ENCODE measurements around the gene KIAA0232. TPM values are rescaled to one million over a fixed set of nuclear protein-coding genes. Genes with fewer than 3 reads are reported as not detected.

Gene KIAA0232
- total and polyA plus RNA-seq, 9 of the 15 experiments (the other 6 are each of a cell fraction or from before 2014, with no cell fraction given), result 3.5 to 17.4 (median 13.0) TPM

- 0 out of 2 replicates have a peak, but pooled peaks have one; percentile 4 for TF ChIP-seq CLOCK (CRISPR knock-in tag; IDR thresholded peaks at IDR 0.05; ENCODE audit: borderline replicate concordance)
- 0 out of 2 replicates have a peak, but pooled peaks have one; percentile 43 for TF ChIP-seq HOMEZ (CRISPR knock-in tag; IDR thresholded peaks at IDR 0.05)
- peak; percentile 18 for TF ChIP-seq CHD4 (IDR thresholded peaks at IDR 0.05; ENCODE audit: insufficient read depth, insufficient replicate concordance, low read depth, low read length, poor library complexity, severe bottlenecking)
- TF ChIP-seq RBFOX2 (IDR thresholded peaks at IDR 0.05; ENCODE audit: low read depth, low read length), result peak; percentile 58
These were observed 133.6 kb downstream of the KIAA0232 start (continued) for GRCh38 chr4:6916069-6916586.

Data from K562 (cell line).